ENCODE results near the gene BICDL2.
A peak's percentile ranks its signal among the peaks of the same experiment; 100 is the strongest.
"Not testable (repeated sequence)": the region's sequence is repeated elsewhere in the genome, so short reads cannot be mapped to it uniquely, and the experiment has no call there.

Gene BICDL2

DNA sequence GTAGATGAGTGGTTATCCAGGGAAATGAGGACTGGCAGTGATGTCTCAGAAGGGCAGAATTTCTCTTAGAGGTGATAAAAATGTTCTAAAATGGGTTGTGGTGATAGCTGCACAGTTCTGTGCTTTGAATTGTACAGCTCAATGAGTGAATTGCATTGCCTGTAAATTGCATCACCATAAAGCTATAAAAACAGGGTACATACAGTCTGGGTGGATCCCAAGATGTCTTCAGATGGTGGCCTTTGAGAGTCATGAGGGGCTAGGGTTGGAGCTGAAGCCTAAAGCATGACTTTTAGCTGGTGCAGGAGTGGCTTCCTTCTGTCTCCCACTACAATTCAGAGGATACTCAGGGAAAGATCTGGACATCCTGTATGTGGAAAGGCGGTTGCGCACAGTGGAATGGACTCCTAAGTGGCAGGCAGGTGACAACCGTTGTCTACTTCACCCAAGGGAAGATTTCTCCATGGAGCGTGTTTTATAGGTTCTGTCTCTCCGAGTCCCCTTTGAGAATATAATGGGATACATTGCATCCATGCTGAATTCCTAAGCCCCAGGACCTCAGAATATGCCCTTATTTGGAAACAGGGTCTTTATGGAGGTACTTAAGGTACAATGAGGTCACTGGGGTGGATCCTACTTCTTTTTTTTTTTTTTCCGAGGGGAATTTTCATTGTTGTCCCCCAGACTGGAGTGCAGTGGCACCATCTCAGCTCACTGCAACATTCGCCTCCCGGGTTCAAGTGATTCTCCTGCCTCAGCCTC, 27.1 kb upstream of the BICDL2 start:
- no peak for DNase-seq

DNA sequence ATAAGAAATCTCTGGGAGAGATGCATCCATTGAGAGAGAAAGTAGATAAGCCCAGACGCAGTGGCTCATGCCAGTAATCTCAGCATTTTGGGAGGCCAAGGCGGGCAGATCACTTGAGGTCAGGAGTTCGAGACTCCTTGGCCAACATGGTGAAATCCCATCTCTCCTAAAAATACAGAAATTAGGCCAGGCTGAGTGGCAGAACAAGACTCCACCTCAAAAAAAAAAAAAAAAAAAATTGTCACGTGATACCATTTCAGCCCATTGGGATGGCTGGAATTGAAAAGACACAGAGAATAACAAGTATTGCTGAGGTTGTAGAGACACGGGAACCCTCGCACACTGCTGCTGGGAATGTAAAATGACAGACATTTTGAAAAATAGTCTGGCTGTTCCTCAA, 25.8 kb upstream of the BICDL2 start:
- DNase-seq, result no peak

DNA sequence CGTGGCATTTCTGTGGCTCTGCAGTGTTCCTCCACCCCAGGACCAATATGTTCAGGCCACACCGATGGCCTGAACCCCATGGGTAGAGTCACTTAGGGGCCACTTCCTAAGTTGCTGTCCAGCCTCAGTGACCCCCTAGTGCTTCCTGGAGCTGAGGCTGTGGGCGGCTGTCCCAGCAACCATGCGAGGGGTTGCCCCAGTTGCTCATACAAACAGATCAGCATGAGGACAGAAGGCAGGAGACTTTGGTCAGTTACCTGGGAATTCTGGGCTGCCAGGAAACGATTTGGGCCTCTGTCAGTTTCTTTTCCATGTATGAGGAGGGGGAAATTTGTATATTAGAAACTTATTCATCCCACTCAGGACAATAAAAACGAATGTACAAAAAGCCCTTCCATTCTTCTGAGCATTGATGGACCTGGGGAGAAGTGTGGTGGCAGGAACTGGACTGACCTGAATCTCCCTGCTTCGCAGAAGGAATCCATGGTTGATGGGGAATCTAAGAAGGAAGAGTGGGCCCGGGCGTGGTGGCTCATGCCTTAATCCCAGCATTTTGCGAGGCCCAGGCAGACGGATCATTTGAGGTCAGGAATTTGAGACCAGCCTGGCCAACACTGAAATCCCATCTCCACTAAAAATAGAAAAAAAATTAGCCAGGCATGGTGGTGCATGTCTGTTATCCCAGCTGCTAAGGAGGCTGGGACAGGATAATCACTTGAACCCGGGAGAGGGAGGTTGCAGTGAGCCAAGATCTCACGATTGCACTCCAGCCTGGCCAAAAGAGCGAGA, 23.8 kb upstream of the BICDL2 start:
- no peak for DNase-seq

DNA sequence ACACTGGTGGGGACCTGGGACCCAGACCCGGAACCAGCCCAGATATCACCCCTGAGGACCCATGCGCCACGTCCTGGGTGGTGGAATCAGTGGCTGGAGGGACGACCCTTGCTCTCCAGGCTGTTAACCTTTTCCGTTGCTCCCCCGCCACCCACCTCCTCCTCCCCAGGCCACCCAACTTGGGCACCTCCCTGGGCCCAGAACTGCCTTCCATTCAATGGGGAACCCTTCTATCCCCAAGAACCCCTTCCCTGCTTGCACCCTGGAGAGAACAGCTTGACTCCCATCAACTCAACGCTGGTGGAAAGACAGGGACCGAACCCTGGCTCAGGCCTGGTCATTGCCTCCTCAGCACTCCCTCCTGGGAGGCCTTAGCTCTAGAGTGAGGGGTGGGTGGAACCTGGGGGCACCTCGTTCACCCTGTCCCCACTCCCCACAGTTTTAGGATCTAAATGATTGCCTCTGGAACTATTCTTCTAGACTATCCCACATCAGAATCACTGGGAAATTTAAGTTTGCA, 23.0 kb upstream of the BICDL2 start:
- no peak for DNase-seq

DNA sequence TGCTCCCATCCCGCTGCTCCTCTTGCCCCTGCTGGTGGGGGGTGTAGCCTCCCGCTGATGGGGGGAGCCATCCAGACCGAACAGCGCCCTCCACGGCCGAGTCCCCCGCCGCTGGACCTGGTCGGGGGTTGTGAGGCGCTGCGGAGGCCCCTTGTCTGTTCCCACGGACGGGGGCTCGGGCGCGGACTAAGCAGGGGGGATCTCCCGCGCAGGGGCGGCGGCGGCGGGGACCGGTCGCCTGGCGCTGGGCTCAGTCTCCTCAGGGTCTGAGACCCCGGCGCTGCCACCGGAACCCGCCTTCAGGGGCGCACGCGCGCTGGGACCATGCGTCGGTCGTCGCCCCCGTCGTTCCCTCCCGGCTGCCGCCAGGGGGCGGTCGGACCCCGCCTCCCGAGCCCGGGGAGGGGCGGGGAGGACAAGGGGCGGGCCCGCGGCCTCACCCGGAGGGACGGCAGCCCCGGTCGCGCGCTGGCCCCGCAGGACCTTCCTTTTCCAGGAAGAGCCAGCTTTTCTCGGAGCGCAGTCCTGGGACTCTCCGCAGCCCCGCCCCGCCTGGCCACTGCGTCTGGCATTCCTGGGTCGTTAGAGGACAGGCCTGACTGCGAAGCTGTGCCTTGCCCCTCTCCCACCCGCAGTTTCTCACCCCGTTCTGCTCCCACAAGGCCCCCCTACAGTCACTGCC, 22.4 kb upstream of the BICDL2 start:
- DNase-seq, result peak; percentile 22 to 89

DNA sequence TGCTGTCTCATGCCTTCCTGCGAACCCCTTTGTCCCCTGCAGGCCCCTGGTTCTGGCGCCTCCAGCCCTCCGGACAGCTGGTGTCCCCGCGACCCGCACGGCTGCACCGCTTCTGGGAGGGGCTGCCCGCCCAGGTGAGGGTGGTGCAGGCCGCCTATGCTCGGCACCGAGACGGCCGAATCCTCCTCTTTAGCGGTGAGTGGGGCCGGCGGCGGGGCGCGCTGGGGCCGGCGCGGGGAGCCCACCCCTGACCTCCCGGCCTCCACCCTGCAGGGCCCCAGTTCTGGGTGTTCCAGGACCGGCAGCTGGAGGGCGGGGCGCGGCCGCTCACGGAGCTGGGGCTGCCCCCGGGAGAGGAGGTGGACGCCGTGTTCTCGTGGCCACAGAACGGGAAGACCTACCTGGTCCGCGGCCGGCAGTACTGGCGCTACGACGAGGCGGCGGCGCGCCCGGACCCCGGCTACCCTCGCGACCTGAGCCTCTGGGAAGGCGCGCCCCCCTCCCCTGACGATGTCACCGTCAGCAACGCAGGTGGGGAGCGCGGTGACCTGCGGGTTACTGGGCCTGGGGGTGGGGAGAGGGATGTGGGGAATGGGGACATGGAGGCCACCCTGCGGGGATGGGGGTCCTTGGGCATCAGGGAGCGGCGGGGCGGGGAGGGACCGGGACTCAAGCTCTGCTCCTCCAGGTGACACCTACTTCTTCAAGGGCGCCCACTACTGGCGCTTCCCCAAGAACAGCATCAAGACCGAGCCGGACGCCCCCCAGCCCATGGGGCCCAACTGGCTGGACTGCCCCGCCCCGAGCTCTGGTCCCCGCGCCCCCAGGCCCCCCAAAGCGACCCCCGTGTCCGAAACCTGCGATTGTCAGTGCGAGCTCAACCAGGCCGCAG, 21.6 kb upstream of the BICDL2 start:
- DNase-seq, result no peak

DNA sequence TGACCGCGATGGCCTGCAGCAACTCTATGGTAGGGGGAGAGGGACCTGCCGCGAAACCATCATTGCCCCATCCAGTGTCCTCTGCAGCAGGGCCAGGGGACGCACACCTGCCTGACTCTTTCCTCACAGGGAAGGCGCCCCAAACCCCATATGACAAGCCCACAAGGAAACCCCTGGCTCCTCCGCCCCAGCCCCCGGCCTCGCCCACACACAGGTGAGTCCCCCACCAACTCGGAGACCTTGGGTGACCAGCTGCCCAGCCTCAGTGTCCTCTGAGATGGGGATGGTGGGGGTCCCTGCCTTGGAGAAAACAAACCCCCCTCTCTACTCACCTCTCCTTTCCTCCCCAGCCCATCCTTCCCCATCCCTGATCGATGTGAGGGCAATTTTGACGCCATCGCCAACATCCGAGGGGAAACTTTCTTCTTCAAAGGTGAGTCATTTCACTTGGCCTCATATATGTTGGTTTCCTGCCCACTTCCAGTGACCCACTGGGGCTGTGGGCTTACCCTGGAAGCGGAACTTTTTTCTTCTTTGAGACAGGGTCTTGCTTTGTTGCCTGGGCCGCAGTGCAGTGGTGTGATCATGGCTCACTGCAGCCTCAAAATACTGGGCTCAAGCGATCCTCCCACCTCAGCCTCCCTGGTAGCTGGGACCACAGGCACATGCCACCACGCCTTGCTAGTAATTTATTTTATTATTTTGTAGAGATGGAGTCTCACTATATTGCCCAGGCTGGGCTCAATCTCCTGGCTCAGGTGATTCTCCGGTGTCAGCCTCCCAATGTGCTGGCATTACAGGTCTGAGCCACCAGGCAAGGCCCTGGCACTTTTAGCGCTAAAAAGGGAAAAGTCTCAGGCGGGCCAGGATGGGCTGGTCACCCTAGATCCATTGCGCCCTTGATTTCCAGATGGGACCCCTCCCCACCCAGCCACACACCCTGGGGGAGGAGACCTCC, 20.7 kb upstream of the BICDL2 start:
- DNase-seq, result no peak

DNA sequence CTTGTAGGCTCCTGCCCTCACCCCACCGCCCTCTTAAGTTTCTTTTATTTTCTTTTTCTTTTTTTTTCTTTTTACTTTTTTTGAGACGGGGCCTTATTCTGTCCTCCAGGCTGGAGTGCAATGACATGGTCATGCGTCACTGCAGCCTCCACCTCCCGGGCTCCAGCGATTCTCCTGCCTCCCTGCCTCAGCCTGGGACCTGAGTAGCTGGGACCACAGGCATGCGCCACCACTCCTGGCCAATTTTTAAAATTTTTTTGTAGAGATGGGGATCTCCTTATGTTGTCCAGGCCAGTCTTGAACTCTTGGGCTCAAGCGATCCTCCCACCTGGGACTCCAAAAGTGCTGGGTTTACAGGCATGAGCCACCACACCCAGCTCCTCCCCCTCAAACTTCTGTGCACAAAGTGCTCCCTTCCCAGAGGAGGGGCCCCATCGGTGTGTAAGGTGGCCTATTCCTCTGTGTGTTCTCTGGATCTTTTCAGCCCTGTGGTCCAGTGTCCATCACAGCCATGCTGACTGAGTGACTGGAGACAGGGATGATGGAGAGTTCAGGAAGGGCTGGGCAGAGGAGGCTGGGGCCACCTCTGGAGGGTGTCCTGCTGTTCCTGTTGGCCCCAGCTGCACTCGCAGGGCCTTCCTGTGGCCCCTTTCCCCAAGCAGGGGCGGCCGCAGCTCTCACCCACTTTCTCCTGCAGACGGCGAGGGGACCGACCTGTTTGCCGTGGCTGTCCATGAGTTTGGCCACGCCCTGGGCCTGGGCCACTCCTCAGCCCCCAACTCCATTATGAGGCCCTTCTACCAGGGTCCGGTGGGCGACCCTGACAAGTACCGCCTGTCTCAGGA, 19.8 kb upstream of the BICDL2 start:
- DNase-seq, result no peak

DNA sequence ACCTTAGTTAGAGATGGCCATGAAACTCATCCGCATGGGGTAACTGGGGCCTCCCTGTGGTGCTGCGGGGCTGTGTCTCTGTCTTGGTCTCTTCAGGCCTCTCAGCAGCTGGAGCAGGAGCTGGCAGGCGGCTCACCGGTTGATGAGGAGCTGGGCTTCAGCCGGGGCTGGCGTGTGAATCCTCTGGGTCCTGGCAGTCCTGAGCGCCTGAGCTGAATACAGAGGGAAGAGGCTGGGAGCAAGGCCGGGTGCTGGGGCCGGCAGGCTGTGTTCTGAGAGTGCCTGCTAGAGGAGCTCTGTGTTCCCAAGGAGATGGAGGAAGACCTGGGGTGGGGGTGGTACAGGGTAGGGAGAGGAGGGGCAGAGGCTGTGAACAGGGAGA, 19.0 kb upstream of the BICDL2 start:
- not testable (repeated sequence) for DNase-seq

DNA sequence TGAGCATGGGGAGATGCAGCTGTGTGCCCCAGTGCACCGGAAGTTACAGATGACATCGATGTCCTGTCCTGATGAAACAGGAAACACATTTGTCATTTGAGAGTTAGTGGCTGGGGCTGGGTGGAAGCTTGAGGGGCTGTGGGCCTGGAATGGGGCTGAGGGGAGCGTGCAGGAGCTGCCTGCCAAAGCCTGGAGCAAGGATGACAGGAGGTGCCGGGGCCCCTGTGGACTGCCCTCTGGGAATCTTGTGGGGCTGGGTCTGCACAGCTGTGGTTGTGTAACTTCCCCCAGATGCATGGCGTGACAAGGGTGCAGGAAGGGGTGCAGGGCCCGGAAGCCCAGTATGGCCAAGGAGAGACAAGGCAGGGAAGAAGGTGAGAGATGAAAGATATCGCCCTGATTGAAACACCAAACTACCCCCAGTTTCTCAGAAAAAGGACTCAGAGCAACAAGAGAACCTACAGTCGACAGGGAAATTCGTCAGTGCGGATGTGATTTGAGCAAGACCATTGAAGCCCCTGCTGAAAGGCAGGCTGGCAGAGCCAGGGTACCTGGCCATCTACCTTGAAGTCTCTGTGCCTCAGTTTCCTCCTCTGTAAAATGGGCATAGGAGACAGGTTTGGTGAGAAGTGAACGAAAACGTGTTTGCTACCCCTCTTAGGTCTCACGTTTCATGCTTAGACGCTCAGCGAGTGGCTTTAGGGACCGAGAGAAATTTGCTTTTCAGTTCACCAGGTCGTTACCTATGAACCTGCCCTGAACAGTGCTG, 18.4 kb upstream of the BICDL2 start:
- no peak for DNase-seq

DNA sequence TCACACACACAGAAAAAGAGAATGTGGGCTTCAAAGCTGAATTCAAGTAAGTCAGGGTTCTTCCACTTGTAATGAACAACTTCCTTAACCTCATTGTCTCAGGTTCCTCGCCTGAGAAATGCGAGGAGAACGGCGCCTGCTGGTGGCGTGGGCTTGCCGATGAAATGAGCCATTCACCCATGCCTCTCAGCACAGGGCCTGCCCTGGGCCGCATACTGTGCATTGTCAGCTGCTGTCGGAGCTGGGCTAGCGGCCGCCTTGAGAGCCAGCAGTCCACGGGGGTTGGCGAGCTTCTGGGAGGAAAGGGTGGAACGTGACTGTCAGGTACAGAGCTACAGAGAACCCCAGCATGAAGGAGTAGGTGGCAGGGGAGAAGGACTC, 16.6 kb upstream of the BICDL2 start:
- DNase-seq, result not testable (repeated sequence)

DNA sequence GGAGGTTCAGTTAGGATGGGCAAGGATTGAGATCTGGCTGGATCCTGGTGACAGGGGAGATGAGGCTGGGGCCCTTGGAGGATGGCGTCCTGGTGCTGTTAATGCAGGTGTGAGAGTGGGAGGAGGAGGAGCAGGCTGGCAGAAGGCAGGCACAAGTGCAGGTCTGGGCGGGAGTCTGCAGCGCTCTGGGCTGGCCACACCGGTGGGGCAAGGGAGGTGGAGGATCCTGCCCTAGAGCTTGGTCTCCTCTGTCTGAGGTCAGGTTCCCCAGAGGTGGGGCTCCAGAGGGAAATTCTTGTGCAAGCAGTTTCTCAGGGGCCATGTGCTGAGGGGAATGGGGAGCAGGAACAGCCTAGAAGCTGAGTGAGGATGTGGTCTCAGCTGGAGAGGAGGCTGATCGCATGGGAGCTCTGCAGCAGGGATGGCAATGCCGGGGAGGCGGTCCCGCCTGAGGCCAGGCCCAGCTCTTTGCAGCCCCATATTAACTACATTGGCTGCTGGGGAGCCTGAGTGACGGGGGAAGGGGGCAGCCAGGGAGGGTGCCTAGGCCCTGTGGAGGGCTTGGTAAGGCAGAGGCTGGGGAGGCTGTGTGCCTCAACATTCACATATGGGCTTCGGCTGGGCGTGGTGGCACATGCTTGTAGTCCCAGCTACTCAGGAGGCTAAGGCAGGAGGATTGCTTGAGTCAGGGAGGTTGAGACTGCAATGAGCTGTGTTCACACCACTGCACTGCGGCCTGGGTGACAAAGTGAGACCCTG, 16.0 kb upstream of the BICDL2 start:
- not testable (repeated sequence) for DNase-seq

DNA sequence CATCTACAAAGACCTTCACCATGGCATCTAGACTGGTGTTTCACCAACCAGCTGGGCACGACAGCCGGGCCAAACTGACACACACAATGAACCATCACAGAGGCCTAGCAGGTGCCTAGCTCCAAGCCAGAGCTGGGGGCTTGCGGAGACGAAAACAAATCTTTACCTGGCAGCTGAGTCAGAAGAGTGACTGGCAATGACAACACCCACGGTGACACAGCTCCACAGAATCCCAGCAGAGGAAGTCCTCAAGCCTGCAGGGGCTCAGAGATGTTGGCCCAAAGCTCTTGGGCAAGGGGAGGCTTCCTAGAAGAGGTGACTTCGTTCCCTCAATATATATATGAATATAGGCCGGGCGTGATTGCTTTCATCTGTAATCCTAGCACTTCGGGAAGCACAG, 14.8 kb upstream of the BICDL2 start:
- no peak for DNase-seq

DNA sequence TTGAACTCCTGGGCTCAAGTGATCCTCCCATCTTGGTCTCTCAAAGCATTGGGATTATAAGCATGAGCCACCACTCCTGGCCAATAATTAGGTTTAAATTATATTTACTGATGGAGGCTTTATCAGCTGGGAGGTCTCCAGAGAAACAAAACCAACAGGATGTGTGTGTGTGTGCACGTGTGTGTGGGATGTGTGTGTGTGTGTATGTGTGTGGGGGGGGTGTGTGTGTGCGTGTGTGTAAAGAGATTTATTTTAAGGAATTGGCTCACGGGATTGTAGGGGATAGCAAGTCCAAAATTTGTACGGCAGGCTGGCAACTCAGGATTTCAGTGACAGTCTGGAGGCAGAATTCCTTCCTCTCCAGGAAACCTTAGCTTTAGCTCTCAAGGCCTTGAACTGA, 14.3 kb upstream of the BICDL2 start:
- DNase-seq, result no peak

DNA sequence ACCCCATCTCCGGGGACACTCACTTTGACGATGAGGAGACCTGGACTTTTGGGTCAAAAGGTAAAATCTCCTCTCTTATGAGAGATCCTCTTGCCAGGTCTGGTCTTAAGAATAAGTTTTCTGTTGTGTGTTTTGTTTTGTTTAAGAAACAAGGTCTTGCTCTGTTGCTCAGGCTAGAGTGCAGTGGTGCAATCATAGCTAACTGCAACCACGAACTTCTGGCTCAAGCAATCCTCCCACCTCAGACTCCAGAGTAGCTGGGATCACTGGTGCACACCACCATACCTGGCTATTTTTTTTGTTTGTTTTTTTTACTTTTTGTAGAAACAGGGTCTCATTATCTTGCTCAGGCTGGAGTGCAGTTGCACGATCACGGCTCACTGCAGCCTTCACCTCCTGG, 13.7 kb upstream of the BICDL2 start:
- DNase-seq, result no peak

DNA sequence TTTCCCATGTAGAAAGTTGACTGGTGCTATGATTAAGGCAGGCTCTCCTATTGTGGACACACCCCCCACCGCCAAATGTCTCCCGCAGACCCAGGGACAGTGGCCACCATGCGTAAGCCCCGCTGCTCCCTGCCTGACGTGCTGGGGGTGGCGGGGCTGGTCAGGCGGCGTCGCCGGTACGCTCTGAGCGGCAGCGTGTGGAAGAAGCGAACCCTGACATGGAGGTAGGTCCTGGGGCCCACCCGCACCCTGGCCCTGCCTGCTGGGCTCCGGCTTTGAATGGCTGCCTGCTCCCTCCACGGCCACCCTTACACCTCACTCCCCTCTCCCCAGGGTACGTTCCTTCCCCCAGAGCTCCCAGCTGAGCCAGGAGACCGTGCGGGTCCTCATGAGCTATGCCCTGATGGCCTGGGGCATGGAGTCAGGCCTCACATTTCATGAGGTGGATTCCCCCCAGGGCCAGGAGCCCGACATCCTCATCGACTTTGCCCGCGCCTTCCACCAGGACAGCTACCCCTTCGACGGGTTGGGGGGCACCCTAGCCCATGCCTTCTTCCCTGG, 13.3 kb upstream of the BICDL2 start:
- DNase-seq, result no peak

DNA sequence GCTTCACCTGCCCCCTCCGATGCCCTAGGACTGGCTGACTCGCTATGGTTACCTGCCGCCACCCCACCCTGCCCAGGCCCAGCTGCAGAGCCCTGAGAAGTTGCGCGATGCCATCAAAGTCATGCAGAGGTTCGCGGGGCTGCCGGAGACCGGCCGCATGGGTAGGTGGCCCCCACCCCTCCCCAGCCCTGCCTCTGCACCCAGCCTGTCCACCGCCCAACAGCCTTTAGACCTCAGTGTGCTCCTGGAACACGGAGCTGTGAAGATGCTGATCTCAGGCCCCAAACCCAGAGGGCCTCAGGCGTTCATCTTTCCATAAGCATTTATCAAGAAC, 10.6 kb upstream of the BICDL2 start:
- no peak for DNase-seq

DNA sequence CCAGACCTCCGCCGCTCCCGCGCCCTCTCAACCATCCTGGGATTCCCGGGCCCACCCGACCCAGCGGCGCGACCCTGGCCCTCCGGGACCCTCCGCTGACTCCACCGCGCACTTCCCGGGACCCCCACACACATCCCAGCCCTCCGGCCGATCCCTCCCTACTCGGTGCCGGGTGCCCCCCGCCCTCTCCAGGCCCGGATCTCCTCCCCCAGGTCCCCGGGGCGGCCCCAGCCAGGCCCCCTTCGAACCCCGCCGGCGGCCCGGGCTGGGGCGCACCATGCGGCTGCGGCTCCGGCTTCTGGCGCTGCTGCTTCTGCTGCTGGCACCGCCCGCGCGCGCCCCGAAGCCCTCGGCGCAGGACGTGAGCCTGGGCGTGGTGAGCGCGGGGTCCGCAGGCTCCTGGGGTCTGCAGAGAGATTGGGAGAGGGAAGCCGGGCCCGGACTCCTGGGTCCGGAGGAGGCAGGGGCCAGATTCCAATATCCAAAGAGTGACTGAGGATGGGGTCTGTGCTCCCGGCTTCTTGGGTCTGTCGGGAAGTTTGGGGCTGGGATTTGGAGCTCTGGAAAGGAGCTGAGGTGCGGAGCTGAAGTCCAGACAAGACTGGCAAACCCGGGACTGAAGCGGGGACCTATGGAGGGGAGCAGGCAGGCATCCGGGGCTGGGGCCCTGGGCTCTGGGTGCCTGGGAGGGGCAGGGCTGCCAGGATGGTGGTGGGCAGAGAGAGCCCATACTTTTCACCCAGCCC, 10.1 kb upstream of the BICDL2 start:
- DNase-seq, result no peak

All from NCI-H446 (cell line).